H1 (cell line): ENCODE measurements around the gene CDKN1B. TPM values are rescaled to one million over a fixed set of nuclear protein-coding genes. Genes with fewer than 3 reads are reported as not detected.

Experiments used
- CTCF ChIA-PET: fragments of 300-600 bp; sonication (Branson Sonifier 250); formaldehyde crosslinking; loops from one replicate; lab custom pipeline; 2021; ENCODE audit not compliant: partially characterized antibody; lab: Charles Lee
- POLR2A ChIA-PET: fragments of 300-600 bp; sonication (Branson Sonifier 250); formaldehyde crosslinking; loops from one replicate; lab custom pipeline; 2021; ENCODE audit warnings: inconsistent platforms; ENCODE audit not compliant: partially characterized antibody; lab: Charles Lee
- DNase-seq, 2 experiments: peaks; one replicate each; pipeline versions ENCODE4 v3.0.0 to v3.0.0-alpha.2; 2010 to 2022; ENCODE audit warnings: low spot score in 2 of 2, low read depth in 1 of 2, mixed read lengths in 1 of 2
- FAIRE-seq: peaks from 2 replicates; lab custom pipeline; 2011; peaks lifted over from hg19 to GRCh38; lab: Jason Lieb, UNC
- H2AFZ ChIP-seq: 2 replicates; pipeline ENCODE4 v1.8.1; 2012; ENCODE audit warnings: low read length, inconsistent platforms
- H2AK5ac ChIP-seq: 2 replicates; pipeline ENCODE4 v1.6.1; 2013; ENCODE audit warnings: low read depth, low read length
- H2BK120ac ChIP-seq: replicated peaks from 2 replicates; pipeline ENCODE3; 2013; ENCODE audit warnings: low read depth, low read length, inconsistent platforms
- H2BK12ac ChIP-seq: 2 replicates; pipeline ENCODE4 v1.6.1; 2013; ENCODE audit warnings: low read depth, low read length
- H2BK15ac ChIP-seq: 2 replicates; pipeline ENCODE4 v1.6.1; 2013; ENCODE audit warnings: low read length
- H2BK20ac ChIP-seq: 2 replicates; pipeline ENCODE4 v1.6.1; 2013; ENCODE audit warnings: low read length
- H2BK5ac ChIP-seq: 2 replicates; pipeline ENCODE4 v1.6.1; 2013; ENCODE audit warnings: low read depth, low read length
- H3K14ac ChIP-seq: 2 replicates; pipeline ENCODE4 v1.6.1; 2013; ENCODE audit warnings: inconsistent platforms; ENCODE audit not compliant: insufficient read length
- H3K18ac ChIP-seq: 2 replicates; pipeline ENCODE4 v1.6.1; 2013; ENCODE audit warnings: low read length; ENCODE audit errors: extremely low read depth
- H3K23ac ChIP-seq: 2 replicates; pipeline ENCODE4 v1.6.1; 2013; ENCODE audit warnings: inconsistent platforms; ENCODE audit not compliant: insufficient read length
- H3K23me2 ChIP-seq: 2 replicates; pipeline ENCODE4 v1.6.1; 2013; ENCODE audit warnings: low read depth, low read length
- H3K27ac ChIP-seq: 2 replicates; pipeline ENCODE4 v1.6.1; 2011; ENCODE audit warnings: low read depth, low read length, inconsistent platforms
- H3K27me3 ChIP-seq, 4 experiments: replicated peaks in 1 of 4; 1 replicate in 1 of 4; 2 replicates in 3 of 4; pipeline versions ENCODE4 v1.6.1 to v1.8.1; 2011 to 2013; ENCODE audit warnings: low read length in 3 of 4, mild to moderate bottlenecking in 3 of 4, inconsistent platforms in 2 of 4, mixed read lengths in 2 of 4, moderate library complexity in 1 of 4; ENCODE audit not compliant: control insufficient read depth in 3 of 4, insufficient read depth in 3 of 4; ENCODE audit errors: extremely low read depth in 1 of 4
- H3K36me3 ChIP-seq, 4 experiments: 2 replicates each; pipeline versions ENCODE4 v1.6.1 to v1.8.1; 2011 to 2013; ENCODE audit warnings: mild to moderate bottlenecking in 4 of 4, low read length in 3 of 4, moderate library complexity in 2 of 4, control low read depth in 1 of 4, inconsistent platforms in 1 of 4; ENCODE audit not compliant: insufficient read depth in 4 of 4, control insufficient read depth in 2 of 4
- H3K4ac ChIP-seq: replicated peaks from 2 replicates; pipeline ENCODE3; 2013; ENCODE audit warnings: low read length, low read depth, mixed read lengths, inconsistent platforms; ENCODE audit not compliant: insufficient read length
- H3K4me1 ChIP-seq, 4 experiments: replicated peaks in 1 of 4; 1 replicate in 1 of 4; 2 replicates in 3 of 4; pipeline versions ENCODE4 v1.6.1 to v1.8.1; 2011 to 2013; ENCODE audit warnings: low read length in 3 of 4, inconsistent platforms in 2 of 4, mixed read lengths in 1 of 4; ENCODE audit not compliant: insufficient read depth in 4 of 4, control insufficient read depth in 3 of 4
- H3K4me2 ChIP-seq, 2 experiments: 2 replicates each; pipeline versions ENCODE4 v1.6.1 to v1.8.1; 2011 to 2013; ENCODE audit warnings: low read depth in 2 of 2, low read length in 2 of 2, control low read depth in 1 of 2, inconsistent platforms in 1 of 2, mild to moderate bottlenecking in 1 of 2; ENCODE audit not compliant: insufficient read depth in 1 of 2
- H3K4me3 ChIP-seq, 4 experiments: fragments of 200-600, 300-600 bp in 1 of 4; sonication (generic), shearing (Covaris generic), sonication (Bioruptor Twin) in 1 of 4; 2 replicates each; pipeline versions ENCODE4 v1.5.1 to v1.8.1; 2011 to 2016; ENCODE audit warnings: low read length in 4 of 4, low read depth in 3 of 4, control low read depth in 2 of 4, inconsistent platforms in 2 of 4, mild to moderate bottlenecking in 2 of 4, mixed read lengths in 1 of 4, moderate library complexity in 1 of 4; ENCODE audit not compliant: insufficient read depth in 2 of 4; ENCODE audit errors: extremely low read depth in 1 of 4
- H3K56ac ChIP-seq: replicated peaks from 2 replicates; pipeline ENCODE3; 2013; ENCODE audit warnings: low read depth, mild to moderate bottlenecking, mixed read lengths, low read length, inconsistent platforms; ENCODE audit not compliant: insufficient read length
- H3K79me1 ChIP-seq: 2 replicates; pipeline ENCODE4 v1.6.1; 2013; ENCODE audit warnings: low read depth, low read length, control low read depth
- H3K79me2 ChIP-seq, 2 experiments: 2 replicates each; pipeline versions ENCODE4 v1.6.1 to v1.8.1; 2012 to 2013; ENCODE audit warnings: low read length in 2 of 2, mild to moderate bottlenecking in 2 of 2, inconsistent platforms in 1 of 2; ENCODE audit not compliant: insufficient read depth in 2 of 2, control insufficient read depth in 1 of 2
- H3K9ac ChIP-seq, 4 experiments: replicated peaks in 1 of 4; 1 replicate in 1 of 4; 2 replicates in 3 of 4; pipeline versions ENCODE4 v1.6.1 to v1.8.1; 2011 to 2013; ENCODE audit warnings: low read depth in 3 of 4, low read length in 3 of 4, control low read depth in 2 of 4, mild to moderate bottlenecking in 2 of 4, moderate library complexity in 2 of 4, inconsistent platforms in 1 of 4; ENCODE audit errors: extremely low read depth in 1 of 4
- H3K9me3 ChIP-seq, 2 experiments: 2 replicates each; pipeline versions ENCODE4 v1.6.1 to v1.8.1; 2012 to 2013; ENCODE audit warnings: mild to moderate bottlenecking in 2 of 2, moderate library complexity in 2 of 2, control low read depth in 1 of 2, inconsistent platforms in 1 of 2, low read depth in 1 of 2, low read length in 1 of 2, mixed read lengths in 1 of 2; ENCODE audit not compliant: insufficient read depth in 2 of 2
- H4K20me1 ChIP-seq, 2 experiments: replicated peaks in 1 of 2; 2 replicates each; pipeline versions ENCODE3 to v1.8.1; 2011 to 2013; ENCODE audit warnings: inconsistent platforms in 2 of 2, low read length in 2 of 2, mild to moderate bottlenecking in 1 of 2; ENCODE audit not compliant: insufficient read depth in 2 of 2, control insufficient read depth in 1 of 2
- H4K5ac ChIP-seq: 2 replicates; pipeline ENCODE4 v1.6.1; 2013; ENCODE audit warnings: low read length, low read depth, mixed read lengths, inconsistent platforms; ENCODE audit not compliant: insufficient read length
- H4K8ac ChIP-seq: 2 replicates; pipeline ENCODE4 v1.8.0; 2013; ENCODE audit warnings: mild to moderate bottlenecking, moderate library complexity, low read length, inconsistent platforms; ENCODE audit not compliant: insufficient read depth; ENCODE audit errors: extremely low read depth
- H4K91ac ChIP-seq: replicated peaks from 2 replicates; pipeline ENCODE3; 2013; ENCODE audit warnings: low read length, mixed read lengths, inconsistent platforms; ENCODE audit not compliant: insufficient read length
- ASH2L ChIP-seq: fragments of 200-600, 300-600 bp; sonication (generic); IDR thresholded peaks from one replicate; pipeline ENCODE4 v1.7.1; 2017; ENCODE audit warnings: low read length
- CREB1 ChIP-seq: IDR thresholded peaks from 2 replicates; pipeline ENCODE4 v1.6.1; 2012; ENCODE audit warnings: inconsistent platforms
- JUND ChIP-seq: IDR thresholded peaks from 2 replicates; pipeline ENCODE4 v1.6.1; 2011; ENCODE audit warnings: mild to moderate bottlenecking, improper control_type of control experiment, low read length
- KDM5A ChIP-seq: fragments of 200-600 bp; IDR thresholded peaks from 2 replicates; pipeline ENCODE4 v1.7.1; 2012; ENCODE audit warnings: mild to moderate bottlenecking, low read length, inconsistent platforms, mixed read lengths
- SUZ12 ChIP-seq: fragments of 200-600 bp; sonication (generic); IDR thresholded peaks from 2 replicates; pipeline ENCODE4 v1.6.1; 2012; ENCODE audit warnings: mild to moderate bottlenecking, inconsistent platforms, low read length, moderate library complexity, mixed read lengths
- WGBS, 2 experiments: shearing (Covaris generic) in 1 of 2; methylation state at CpG; one replicate each; pipeline versions ENCODE4 v1.1.6 to v1.1.7; 2013 to 2015; ENCODE audit warnings: low lambda C conversion rate in 2 of 2, mixed read lengths in 2 of 2, inconsistent platforms in 1 of 2, low coverage in 1 of 2, missing lambda C conversion rate in 1 of 2; ENCODE audit not compliant: insufficient replicate concordance in 2 of 2, insufficient coverage in 1 of 2, insufficient read length in 1 of 2; ENCODE audit errors: extremely low coverage in 1 of 2, missing lambda C conversion rate in 1 of 2; 5-methylcytosine and 5-hydroxymethylcytosine counted together
- polyA plus RNA-seq, 7 experiments: library from polyadenylated mRNA; depleted of rRNA in 3 of 7; stranded (reverse) in 5 of 7; unstranded in 2 of 7; fragments of >200 nt in 5 of 7; fragments of 200-250 nt in 2 of 7; gene quantifications; 1 replicate in 5 of 7; 2 replicates in 1 of 7; 4 replicates in 1 of 7; pipeline versions ENCODE4 v1.2.1 to v1.2.3, GENCODE V29; 2011 to 2013; ENCODE audit warnings: missing spikeins in 2 of 7, mixed read lengths in 2 of 7
- total RNA-seq: library from RNA; stranded (reverse); fragmentation: NEBNext Ultra II Directional; extraction: Animal tissue kit (Norgen Biotek cat#: 25700); gene quantifications from 2 replicates; pipeline ENCODE4 v1.2.1, GENCODE V29; 2021
- TF ChIP-seq, protein P1 (sequence below): IDR thresholded peaks from 2 replicates; pipeline ENCODE4 v1.6.1; 2012; ENCODE audit warnings: inconsistent platforms

Gene CDKN1B
- total and polyA plus RNA-seq, 2 of the 8 experiments (the other 6 are each of a cell fraction or from before 2014, with no cell fraction given): 6.5 to 27.2 TPM

DNA sequence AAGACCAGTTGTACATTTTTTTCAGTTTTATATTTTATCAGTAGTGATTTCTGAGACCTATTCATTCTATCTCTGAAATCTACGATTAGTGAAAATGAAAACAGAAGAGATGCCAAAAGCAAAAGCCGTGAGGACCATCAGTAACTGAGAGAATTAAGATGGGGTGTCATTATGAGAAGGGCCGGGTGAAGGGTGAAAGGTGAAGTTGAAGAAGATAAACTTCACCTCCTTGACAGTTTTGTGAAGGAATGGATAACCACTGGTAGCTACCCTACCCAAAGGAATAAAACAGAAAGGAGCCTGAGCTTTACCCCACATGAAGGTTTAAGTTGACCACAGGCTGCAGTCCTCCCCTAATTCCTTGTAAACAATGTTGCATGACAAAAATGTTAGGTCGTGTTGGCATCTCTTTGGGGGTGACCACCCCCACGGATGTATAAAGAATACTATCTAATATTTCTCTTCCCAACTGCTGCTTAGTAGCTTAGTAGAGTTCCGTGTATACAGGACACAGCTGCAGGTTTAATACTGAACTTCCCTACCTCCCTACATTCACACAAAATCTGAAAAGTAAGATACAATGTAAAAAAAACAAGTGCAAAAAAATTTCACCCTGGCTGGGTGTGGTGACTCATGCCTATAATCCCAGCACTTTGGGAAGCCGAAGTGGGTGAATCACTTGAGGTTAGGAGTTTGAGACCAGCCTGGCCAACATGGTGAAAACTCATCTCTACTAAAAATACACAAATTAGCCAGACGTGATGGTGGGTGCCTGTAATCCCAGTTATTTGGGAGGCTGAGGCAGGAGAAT lies 45.1 kb upstream of the CDKN1B start:
- H3K18ac ChIP-seq: no peak overlapping the region
- TF ChIP-seq, protein P1, sequence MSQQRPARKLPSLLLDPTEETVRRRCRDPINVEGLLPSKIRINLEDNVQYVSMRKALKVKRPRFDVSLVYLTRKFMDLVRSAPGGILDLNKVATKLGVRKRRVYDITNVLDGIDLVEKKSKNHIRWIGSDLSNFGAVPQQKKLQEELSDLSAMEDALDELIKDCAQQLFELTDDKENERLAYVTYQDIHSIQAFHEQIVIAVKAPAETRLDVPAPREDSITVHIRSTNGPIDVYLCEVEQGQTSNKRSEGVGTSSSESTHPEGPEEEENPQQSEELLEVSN: no peak
- TF ChIP-seq KDM5A (no peak), CREB1 (no peak), SUZ12 (no peak), JUND (no peak), ASH2L (no peak)

More for the DNA sequence above, 45.1 kb upstream of the CDKN1B start:
- POLR2A ChIA-PET: interaction anchor here (0.8 to 3.0 kb wide), 5 partner anchors 11 to 60 kb away, joined by 3 to 16 read pairs (median 3); partner anchors contain the start of genes CDKN1B and CREBL2
- H2AFZ ChIP-seq: no peak overlapping the region
- H3K9ac ChIP-seq: no peak overlapping the region
- no peak overlapping the region for H3K14ac ChIP-seq
- WGBS, 2 experiments: 74% methylated on average over 8 of the region's 8 CpGs; no CpG with 5 or more reads in 1 of the 2 experiments
- FAIRE-seq (no peak), DNase-seq (no peak)
- no peak overlapping the region for H2BK120ac ChIP-seq
- no peak overlapping the region for H2BK5ac ChIP-seq
- H3K23ac ChIP-seq: no peak overlapping the region
- H3K79me2 ChIP-seq: peaks cover 0 to 28% of the 10 kb centered on the region in 2 experiments; a peak in 2 of 4 replicates
- H2BK12ac ChIP-seq: no peak overlapping the region; the same call in 1 of the 2 replicates
- peaks cover 0 to 3% (median 0%) of the 10 kb centered on the region in 4 experiments; a peak in 2 of 8 replicates for H3K36me3 ChIP-seq
- no peak overlapping the region for H3K4me3 ChIP-seq
- H2BK15ac ChIP-seq: no peak overlapping the region
- no peak overlapping the region for H2BK20ac ChIP-seq
- H3K27me3 ChIP-seq: peaks cover 13 to 23% (median 19%) of the 10 kb centered on the region in 4 experiments
- no peak overlapping the region for H3K4me2 ChIP-seq
- no peak overlapping the region for H4K8ac ChIP-seq
- no peak overlapping the region for H3K27ac ChIP-seq
- H3K4me1 ChIP-seq: peaks cover 0 to 14% (median 5%) of the 10 kb centered on the region in 4 experiments; a peak in 5 of 7 replicates
- CTCF ChIA-PET: interaction anchor here (0.6 to 2.3 kb wide), 8 partner anchors 10 to 55 kb away, joined by 3 to 13 read pairs (median 4); no protein-coding TSS in a partner anchor
- H3K79me1 ChIP-seq: peaks cover 4% of the 10 kb centered on the region; the same call in 1 of the 2 replicates
- peaks cover 15 to 19% of the 10 kb centered on the region in 2 experiments for H4K20me1 ChIP-seq
- no peak overlapping the region for H3K56ac ChIP-seq
- no peaks in the 10 kb centered on the region for H3K9me3 ChIP-seq
- no peaks in the 10 kb centered on the region for H3K23me2 ChIP-seq
- no peak overlapping the region for H4K5ac ChIP-seq
- H3K4ac ChIP-seq: no peak overlapping the region
- H2AK5ac ChIP-seq: no peak overlapping the region
- no peak overlapping the region for H4K91ac ChIP-seq
